HCT116 (cell line): Measurements from ENCODE around the gene SIPA1L3. TPM values are rescaled to one million over a fixed set of nuclear protein-coding genes. Genes with fewer than 3 reads are reported as not detected.

Experiments used
- ATAC-seq: fragments of 200-7000 bp; cut with Tn5 transposase; 2 replicates; pipeline ENCODE4 v1.9.1; 2020; ENCODE audit warnings: mild to moderate bottlenecking, moderate library complexity
- BruUV-seq: library from RNA; stranded (reverse); fragments of 400-500 nt; replicated peaks from 2 replicates; lab custom pipeline; 2021; lab: Mats Ljungman, UMichigan
- CTCF ChIA-PET: fragments of 300-600 bp; sonication (Branson Sonifier 250); formaldehyde crosslinking; loops from one replicate; lab custom pipeline; 2021; ENCODE audit warnings: antibody characterized with exemption; lab: Charles Lee
- POLR2A ChIA-PET: fragments of 300-600, 350-600 bp; sonication (Branson Sonifier 250); formaldehyde crosslinking; loops from one replicate; lab custom pipeline; 2021; ENCODE audit warnings: antibody characterized with exemption; lab: Charles Lee
- RAD21 ChIA-PET, 2 experiments: fragments of 300-600 bp; sonication (Branson Sonifier 250); formaldehyde crosslinking; loops; one replicate each; lab custom pipeline; 2023; ENCODE audit warnings: low total read pairs in 2 of 2; ENCODE audit not compliant: uncharacterized antibody in 2 of 2, unreplicated experiment in 2 of 2, low non-redundant PET in 1 of 2; lab: Charles Lee
- DNase-seq: peaks from one replicate; pipeline ENCODE4 v3.0.0-alpha.2; 2010; ENCODE audit warnings: low read depth, low spot score
- H2AFZ ChIP-seq: fragments of 200-600 bp; shearing (Covaris generic), sonication (generic); 2 replicates; pipeline ENCODE4 v1.6.1; 2017; ENCODE audit warnings: low read depth, mixed run types, mixed read lengths, antibody characterized with exemption, low read length; ENCODE audit not compliant: poor library complexity, severe bottlenecking
- H3K27ac ChIP-seq: 2 replicates; pipeline ENCODE4 v1.5.1; 2012; ENCODE audit warnings: low read depth, low read length
- H3K27me3 ChIP-seq: fragments of 200-600 bp; sonication (generic); 2 replicates; pipeline ENCODE4 v1.6.1; 2016; ENCODE audit warnings: mixed run types, low read length, mixed read lengths; ENCODE audit not compliant: insufficient read depth
- H3K36me3 ChIP-seq, 2 experiments: fragments of 200-500 bp in 1 of 2; fragments of 200-600 bp in 1 of 2; sonication (Bioruptor generic) in 1 of 2; sonication (generic) in 1 of 2; 2 replicates each; pipeline versions ENCODE4 v1.5.1 to v1.6.1; 2014 to 2016; ENCODE audit warnings: low read length in 2 of 2, inconsistent platforms in 1 of 2, mixed read lengths in 1 of 2, mixed run types in 1 of 2; ENCODE audit not compliant: insufficient read depth in 2 of 2, control insufficient read depth in 1 of 2
- H3K4me1 ChIP-seq, 2 experiments: fragments of 200-600 bp in 1 of 2; sonication (generic) in 1 of 2; 2 replicates each; pipeline versions ENCODE4 v1.5.1 to v1.6.1; 2012 to 2017; ENCODE audit warnings: low read length in 2 of 2, inconsistent platforms in 1 of 2, mild to moderate bottlenecking in 1 of 2, mixed read lengths in 1 of 2, mixed run types in 1 of 2, moderate library complexity in 1 of 2; ENCODE audit not compliant: insufficient read depth in 2 of 2, control insufficient read depth in 1 of 2
- H3K4me2 ChIP-seq: fragments of 200-600 bp; sonication (generic); 2 replicates; pipeline ENCODE4 v1.6.1; 2017; ENCODE audit warnings: mixed run types, low read length, mixed read lengths
- H3K4me3 ChIP-seq, 2 experiments: fragments of 200-600 bp in 1 of 2; sonication (generic) in 1 of 2; replicated peaks in 1 of 2; 2 replicates each; pipeline ENCODE4 v1.5.1; 2011 to 2016; ENCODE audit warnings: low read length in 2 of 2, control low read depth in 1 of 2, low read depth in 1 of 2, mild to moderate bottlenecking in 1 of 2, mixed read lengths in 1 of 2, mixed run types in 1 of 2
- H3K79me2 ChIP-seq: fragments of 200-600 bp; sonication (generic); 2 replicates; pipeline ENCODE4 v1.6.1; 2017; ENCODE audit warnings: mild to moderate bottlenecking, mixed run types, low read length, moderate library complexity, mixed read lengths; ENCODE audit not compliant: insufficient read depth
- H3K9ac ChIP-seq: fragments of 200-600 bp; sonication (generic); 2 replicates; pipeline ENCODE4 v1.6.1; 2016; ENCODE audit warnings: low read length, mixed read lengths
- H3K9me2 ChIP-seq: fragments of 200-600 bp; sonication (generic), shearing (Covaris generic); 2 replicates; pipeline ENCODE4 v1.6.1; 2017; ENCODE audit warnings: mixed run types, mild to moderate bottlenecking, moderate library complexity; ENCODE audit not compliant: insufficient read depth
- H3K9me3 ChIP-seq, 2 experiments: fragments of 200-500 bp in 1 of 2; fragments of 200-600 bp in 1 of 2; sonication (Bioruptor generic) in 1 of 2; sonication (generic) in 1 of 2; 2 replicates each; pipeline ENCODE4 v1.6.1; 2014 to 2017; ENCODE audit warnings: low read length in 2 of 2, mixed read lengths in 2 of 2, inconsistent platforms in 1 of 2, low read depth in 1 of 2, mild to moderate bottlenecking in 1 of 2, mixed run types in 1 of 2, moderate library complexity in 1 of 2; ENCODE audit not compliant: control insufficient read depth in 1 of 2, insufficient read depth in 1 of 2
- H4K20me1 ChIP-seq: fragments of 200-600 bp; sonication (generic), shearing (Covaris generic); 2 replicates; pipeline ENCODE4 v1.6.1; 2017; ENCODE audit warnings: mixed run types, mild to moderate bottlenecking, moderate library complexity; ENCODE audit not compliant: insufficient read depth
- CEBPB ChIP-seq: IDR thresholded peaks from 2 replicates; pipeline ENCODE4 v1.6.1; 2012; ENCODE audit warnings: low read depth
- ELF1 ChIP-seq: IDR thresholded peaks from 2 replicates; pipeline ENCODE4 v1.6.1; 2012; ENCODE audit warnings: low read depth, borderline replicate concordance
- POLR2A ChIP-seq: IDR thresholded peaks from 2 replicates; pipeline ENCODE4 v1.7.0; 2011; ENCODE audit warnings: borderline replicate concordance; ENCODE audit not compliant: insufficient read depth, insufficient read length; ENCODE audit errors: extremely low read depth
- POLR2AphosphoS5 ChIP-seq: IDR thresholded peaks from 2 replicates; pipeline ENCODE4 v1.6.1; 2011; ENCODE audit warnings: mild to moderate bottlenecking, low read depth, low read length, moderate library complexity
- SIN3A ChIP-seq: IDR thresholded peaks from 2 replicates; pipeline ENCODE4 v1.6.1; 2012; ENCODE audit warnings: low read depth
- SRF ChIP-seq: IDR thresholded peaks from 2 replicates; pipeline ENCODE4 v1.6.1; 2012; ENCODE audit warnings: low read depth
- TCF7L2 ChIP-seq: IDR thresholded peaks from 2 replicates; pipeline ENCODE4 v1.7.0; 2011; ENCODE audit warnings: borderline replicate concordance, inconsistent platforms; ENCODE audit not compliant: insufficient read depth, insufficient read length; ENCODE audit errors: extremely low read depth
- ZBTB33 ChIP-seq: IDR thresholded peaks from 2 replicates; pipeline ENCODE4 v1.6.1; 2011; ENCODE audit warnings: mild to moderate bottlenecking, low read length, moderate library complexity; ENCODE audit not compliant: insufficient replicate concordance; ENCODE audit errors: extremely low read depth
- ZNF274 ChIP-seq: fragments of 200-500 bp; sonication (Bioruptor generic); IDR thresholded peaks from 2 replicates; pipeline ENCODE4 v1.6.1; 2014; ENCODE audit warnings: mild to moderate bottlenecking, low read depth, low read length, inconsistent platforms
- intact Hi-C: fragments of 100-400 bp; cut with micrococcal nuclease; formaldehyde crosslinking; loops from 2 replicates; pipeline ENCODE4 v1.10.0; 2022
- total RNA-seq: library from RNA; stranded (reverse); gene quantifications from one replicate; pipeline ENCODE4 v1.2.1, GENCODE V29; 2021; ENCODE audit not compliant: unreplicated experiment
- TF ChIP-seq, protein P1 (sequence below): IDR thresholded peaks from 2 replicates; pipeline ENCODE4 v1.6.1; 2012; ENCODE audit warnings: low read depth

The SIPA1L3 gene
- total RNA-seq, 1 experiment from 2014 or later, result 41.8 TPM

GRCh38 chr19:37989855-37990254 lies 82.8 kb downstream of the SIPA1L3 start:
- TF ChIP-seq POLR2A, result no peak
- TF ChIP-seq, protein P1, sequence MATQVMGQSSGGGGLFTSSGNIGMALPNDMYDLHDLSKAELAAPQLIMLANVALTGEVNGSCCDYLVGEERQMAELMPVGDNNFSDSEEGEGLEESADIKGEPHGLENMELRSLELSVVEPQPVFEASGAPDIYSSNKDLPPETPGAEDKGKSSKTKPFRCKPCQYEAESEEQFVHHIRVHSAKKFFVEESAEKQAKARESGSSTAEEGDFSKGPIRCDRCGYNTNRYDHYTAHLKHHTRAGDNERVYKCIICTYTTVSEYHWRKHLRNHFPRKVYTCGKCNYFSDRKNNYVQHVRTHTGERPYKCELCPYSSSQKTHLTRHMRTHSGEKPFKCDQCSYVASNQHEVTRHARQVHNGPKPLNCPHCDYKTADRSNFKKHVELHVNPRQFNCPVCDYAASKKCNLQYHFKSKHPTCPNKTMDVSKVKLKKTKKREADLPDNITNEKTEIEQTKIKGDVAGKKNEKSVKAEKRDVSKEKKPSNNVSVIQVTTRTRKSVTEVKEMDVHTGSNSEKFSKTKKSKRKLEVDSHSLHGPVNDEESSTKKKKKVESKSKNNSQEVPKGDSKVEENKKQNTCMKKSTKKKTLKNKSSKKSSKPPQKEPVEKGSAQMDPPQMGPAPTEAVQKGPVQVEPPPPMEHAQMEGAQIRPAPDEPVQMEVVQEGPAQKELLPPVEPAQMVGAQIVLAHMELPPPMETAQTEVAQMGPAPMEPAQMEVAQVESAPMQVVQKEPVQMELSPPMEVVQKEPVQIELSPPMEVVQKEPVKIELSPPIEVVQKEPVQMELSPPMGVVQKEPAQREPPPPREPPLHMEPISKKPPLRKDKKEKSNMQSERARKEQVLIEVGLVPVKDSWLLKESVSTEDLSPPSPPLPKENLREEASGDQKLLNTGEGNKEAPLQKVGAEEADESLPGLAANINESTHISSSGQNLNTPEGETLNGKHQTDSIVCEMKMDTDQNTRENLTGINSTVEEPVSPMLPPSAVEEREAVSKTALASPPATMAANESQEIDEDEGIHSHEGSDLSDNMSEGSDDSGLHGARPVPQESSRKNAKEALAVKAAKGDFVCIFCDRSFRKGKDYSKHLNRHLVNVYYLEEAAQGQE, result no peak
- TF ChIP-seq TCF7L2, result no peak
- no peak for TF ChIP-seq ELF1
- no peak for TF ChIP-seq SRF
- no peak for TF ChIP-seq SIN3A
- no peak for TF ChIP-seq ZBTB33
- no peak for TF ChIP-seq ZNF274
- no peak for TF ChIP-seq CEBPB
- TF ChIP-seq POLR2AphosphoS5, result no peak
- ChIA-PET RAD21 (interaction anchor here in 1 of 2 experiments (1.5 kb wide), 1 partner anchor 87 kb away, joined by 3 read pairs; no protein-coding TSS in a partner anchor), CTCF (interaction anchor here (0.6 to 1.4 kb wide), 3 partner anchors 84 to 644 kb away, joined by 4 to 10 read pairs (median 6); partner anchors contain the start of gene WDR87), POLR2A (interaction anchor here (3.1 kb wide), 1 partner anchor 14 kb away, joined by 12 read pairs; no protein-coding TSS in a partner anchor)
- no peak for ATAC-seq
- intact Hi-C loops, result loop anchor here (10.0 kb wide), 1 partner anchor 55 kb away; no protein-coding TSS in a partner anchor
- DNase-seq, result no peak
- Histone ChIP-seq H3K36me3 (no peaks in the 10 kb centered on the region), H3K27me3 (no peaks in the 10 kb centered on the region), H3K9me2 (no peaks in the 10 kb centered on the region), H3K79me2 (peaks cover 58% of the 10 kb centered on the region), H3K9me3 (no peaks in the 10 kb centered on the region), H3K4me1 (peaks cover 8 to 60% of the 10 kb centered on the region in 2 experiments), H3K9ac (peak overlapping the region; percentile 8; the same call in 1 of the 2 replicates), H3K4me2 (peak overlapping the region; percentile 33; the same call in 1 of the 2 replicates), H3K4me3 (no peak overlapping the region), H2AFZ (no peak overlapping the region), H3K27ac (no peak overlapping the region), H4K20me1 (no peaks in the 10 kb centered on the region)
- no TSS peak for BruUV-seq
